ENCODE measurements around the gene MYO5B. TPM values are rescaled to one million over a fixed set of nuclear protein-coding genes. Genes with fewer than 3 reads are reported as not detected.

Gene MYO5B
- polyA plus RNA-seq, 1 of the 3 experiments (the other 2 are of a cell fraction): 1.3 TPM

DNA sequence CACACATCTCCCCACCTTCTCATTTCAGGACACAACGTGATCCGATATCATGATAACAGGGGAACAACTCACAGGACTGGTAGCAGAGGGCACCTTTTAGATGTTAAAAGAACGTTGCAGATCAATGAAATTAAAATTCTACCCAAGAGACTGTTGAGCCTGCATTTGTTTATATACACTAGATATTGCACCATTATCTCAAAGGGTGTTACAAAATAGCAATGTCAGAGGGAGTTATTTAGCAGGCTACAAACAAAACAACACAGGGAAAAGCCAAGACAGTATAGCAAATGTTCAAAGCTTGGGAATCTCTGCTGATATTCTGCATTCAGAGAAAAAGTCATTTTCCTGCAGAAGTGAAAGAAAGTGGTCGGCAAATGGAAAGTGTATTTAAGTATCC is 139.5 kb downstream of the MYO5B start:
- DNase-seq: no peak
- Histone ChIP-seq H3K9me3 (no peaks in the 10 kb centered on the region), H3K27ac (ENCODE audit: low read depth in 2 of 2, low read length in 1 of 2) (no peak overlapping the region), H4K20me1 (ENCODE audit: insufficient read depth) (no peaks in the 10 kb centered on the region), H2AFZ (ENCODE audit: low read depth) (no peak overlapping the region), H3K36me3 (replicated peaks in 1 of 2; ENCODE audit: control insufficient read depth in 1 of 2, insufficient read depth in 2 of 2, low read length in 1 of 2) (no peaks in the 10 kb centered on the region), H3F3A (replicated peaks; ENCODE audit: insufficient read depth) (no peaks in the 10 kb centered on the region), H3K4me3 (ENCODE audit: low read depth in 2 of 2, low read length in 1 of 2) (no peak overlapping the region), H3K4me1 (ENCODE audit: control insufficient read depth in 1 of 2, insufficient read depth in 2 of 2, low read depth in 1 of 2, low read length in 1 of 2) (no peaks in the 10 kb centered on the region), H3K27me3 (ENCODE audit: insufficient read depth) (no peaks in the 10 kb centered on the region), H3K9ac (no peak overlapping the region), H3K79me2 (ENCODE audit: insufficient read depth) (no peaks in the 10 kb centered on the region), H3K4me2 (no peak overlapping the region), H3K9me2 (no peaks in the 10 kb centered on the region)
- TF ChIP-seq EP300 (IDR thresholded peaks at IDR 0.05; ENCODE audit: borderline replicate concordance in 1 of 2, low read depth in 1 of 2, low read length in 1 of 2) (no peak), RAD21 (IDR thresholded peaks at IDR 0.05; ENCODE audit: low read length) (no peak), ELF1 (IDR thresholded peaks at IDR 0.05) (no peak), TAF1 (IDR thresholded peaks at IDR 0.05; ENCODE audit: borderline replicate concordance, low read depth, low read length) (no peak), MEF2A (IDR thresholded peaks at IDR 0.05; ENCODE audit: borderline replicate concordance, low read depth) (no peak), GABPA (IDR thresholded peaks at IDR 0.05; ENCODE audit: low read depth) (no peak), JUND (IDR thresholded peaks at IDR 0.05) (no peak), FOXM1 (IDR thresholded peaks at IDR 0.05; ENCODE audit: low read depth) (no peak), EZH2phosphoT487 (IDR thresholded peaks at IDR 0.05; ENCODE audit: borderline replicate concordance, low read depth) (no peak), POLR2AphosphoS5 (IDR thresholded peaks at IDR 0.05; ENCODE audit: low read depth, low read length) (no peak), FOSL2 (IDR thresholded peaks at IDR 0.05; ENCODE audit: borderline replicate concordance, low read depth) (no peak)
- TF ChIP-seq, protein P1, sequence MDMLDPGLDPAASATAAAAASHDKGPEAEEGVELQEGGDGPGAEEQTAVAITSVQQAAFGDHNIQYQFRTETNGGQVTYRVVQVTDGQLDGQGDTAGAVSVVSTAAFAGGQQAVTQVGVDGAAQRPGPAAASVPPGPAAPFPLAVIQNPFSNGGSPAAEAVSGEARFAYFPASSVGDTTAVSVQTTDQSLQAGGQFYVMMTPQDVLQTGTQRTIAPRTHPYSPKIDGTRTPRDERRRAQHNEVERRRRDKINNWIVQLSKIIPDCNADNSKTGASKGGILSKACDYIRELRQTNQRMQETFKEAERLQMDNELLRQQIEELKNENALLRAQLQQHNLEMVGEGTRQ (IDR thresholded peaks at IDR 0.05; ENCODE audit: borderline replicate concordance, low read depth, low read length): no peak
- TF ChIP-seq, protein P2, sequence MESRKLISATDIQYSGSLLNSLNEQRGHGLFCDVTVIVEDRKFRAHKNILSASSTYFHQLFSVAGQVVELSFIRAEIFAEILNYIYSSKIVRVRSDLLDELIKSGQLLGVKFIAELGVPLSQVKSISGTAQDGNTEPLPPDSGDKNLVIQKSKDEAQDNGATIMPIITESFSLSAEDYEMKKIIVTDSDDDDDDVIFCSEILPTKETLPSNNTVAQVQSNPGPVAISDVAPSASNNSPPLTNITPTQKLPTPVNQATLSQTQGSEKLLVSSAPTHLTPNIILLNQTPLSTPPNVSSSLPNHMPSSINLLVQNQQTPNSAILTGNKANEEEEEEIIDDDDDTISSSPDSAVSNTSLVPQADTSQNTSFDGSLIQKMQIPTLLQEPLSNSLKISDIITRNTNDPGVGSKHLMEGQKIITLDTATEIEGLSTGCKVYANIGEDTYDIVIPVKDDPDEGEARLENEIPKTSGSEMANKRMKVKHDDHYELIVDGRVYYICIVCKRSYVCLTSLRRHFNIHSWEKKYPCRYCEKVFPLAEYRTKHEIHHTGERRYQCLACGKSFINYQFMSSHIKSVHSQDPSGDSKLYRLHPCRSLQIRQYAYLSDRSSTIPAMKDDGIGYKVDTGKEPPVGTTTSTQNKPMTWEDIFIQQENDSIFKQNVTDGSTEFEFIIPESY (IDR thresholded peaks at IDR 0.05; ENCODE audit: borderline replicate concordance, low read depth): no peak
- TF ChIP-seq, protein P3, sequence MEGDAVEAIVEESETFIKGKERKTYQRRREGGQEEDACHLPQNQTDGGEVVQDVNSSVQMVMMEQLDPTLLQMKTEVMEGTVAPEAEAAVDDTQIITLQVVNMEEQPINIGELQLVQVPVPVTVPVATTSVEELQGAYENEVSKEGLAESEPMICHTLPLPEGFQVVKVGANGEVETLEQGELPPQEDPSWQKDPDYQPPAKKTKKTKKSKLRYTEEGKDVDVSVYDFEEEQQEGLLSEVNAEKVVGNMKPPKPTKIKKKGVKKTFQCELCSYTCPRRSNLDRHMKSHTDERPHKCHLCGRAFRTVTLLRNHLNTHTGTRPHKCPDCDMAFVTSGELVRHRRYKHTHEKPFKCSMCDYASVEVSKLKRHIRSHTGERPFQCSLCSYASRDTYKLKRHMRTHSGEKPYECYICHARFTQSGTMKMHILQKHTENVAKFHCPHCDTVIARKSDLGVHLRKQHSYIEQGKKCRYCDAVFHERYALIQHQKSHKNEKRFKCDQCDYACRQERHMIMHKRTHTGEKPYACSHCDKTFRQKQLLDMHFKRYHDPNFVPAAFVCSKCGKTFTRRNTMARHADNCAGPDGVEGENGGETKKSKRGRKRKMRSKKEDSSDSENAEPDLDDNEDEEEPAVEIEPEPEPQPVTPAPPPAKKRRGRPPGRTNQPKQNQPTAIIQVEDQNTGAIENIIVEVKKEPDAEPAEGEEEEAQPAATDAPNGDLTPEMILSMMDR (IDR thresholded peaks at IDR 0.05): no peak
- WGBS (ENCODE audit: low lambda C conversion rate): 44% methylated on average over 4 of the region's 4 CpGs
- ChIA-PET POLR2A (no interaction called here), CTCF (no interaction called here)

DNA sequence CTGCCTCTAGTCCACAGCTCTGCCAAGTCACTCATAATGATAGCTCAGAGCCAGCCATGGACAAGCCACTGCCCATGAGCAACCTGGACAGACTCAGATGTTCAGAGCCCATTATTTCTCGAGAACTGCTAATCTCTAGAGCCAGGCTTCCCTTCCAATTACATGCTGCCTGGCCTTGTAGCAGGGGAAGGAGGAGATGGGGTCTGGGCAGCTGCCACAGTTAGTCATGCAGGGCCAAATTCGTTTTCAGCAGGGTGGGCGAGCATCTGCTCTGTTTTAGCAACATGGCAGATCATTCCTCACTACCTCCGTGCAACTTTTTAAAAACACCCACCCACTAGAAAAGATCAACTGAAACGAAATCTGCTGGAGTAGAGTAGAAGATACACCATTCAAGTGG is 141.8 kb downstream of the MYO5B start:
- no peaks in the 10 kb centered on the region for H3F3A ChIP-seq (replicated peaks; ENCODE audit: insufficient read depth)
- H3K27ac ChIP-seq (ENCODE audit: low read depth in 2 of 2, low read length in 1 of 2): no peak overlapping the region
- WGBS (ENCODE audit: low lambda C conversion rate): 21% methylated on average over 5 of the region's 5 CpGs
- no peaks in the 10 kb centered on the region for H3K9me3 ChIP-seq
- no peak overlapping the region for H3K4me3 ChIP-seq (ENCODE audit: low read depth in 2 of 2, low read length in 1 of 2)
- no peak overlapping the region for H3K9ac ChIP-seq
- CTCF ChIA-PET: interaction anchor here (0.8 kb wide), 1 partner anchor 304 kb away, joined by 3 read pairs; no protein-coding TSS in a partner anchor
- no peaks in the 10 kb centered on the region for H3K27me3 ChIP-seq (ENCODE audit: insufficient read depth)
- POLR2A ChIA-PET: no interaction called here
- no peak overlapping the region for H3K4me2 ChIP-seq
- H2AFZ ChIP-seq (ENCODE audit: low read depth): no peak overlapping the region
- no peaks in the 10 kb centered on the region for H3K79me2 ChIP-seq (ENCODE audit: insufficient read depth)
- no peaks in the 10 kb centered on the region for H3K36me3 ChIP-seq (replicated peaks in 1 of 2; ENCODE audit: control insufficient read depth in 1 of 2, insufficient read depth in 2 of 2, low read length in 1 of 2)
- H3K9me2 ChIP-seq: no peaks in the 10 kb centered on the region
- no peaks in the 10 kb centered on the region for H4K20me1 ChIP-seq (ENCODE audit: insufficient read depth)
- H3K4me1 ChIP-seq (ENCODE audit: control insufficient read depth in 1 of 2, insufficient read depth in 2 of 2, low read depth in 1 of 2, low read length in 1 of 2): no peaks in the 10 kb centered on the region
- no peak for DNase-seq
- no peak for TF ChIP-seq RCOR1 (IDR thresholded peaks at IDR 0.05; ENCODE audit: low read length)
- TF ChIP-seq, protein P4, sequence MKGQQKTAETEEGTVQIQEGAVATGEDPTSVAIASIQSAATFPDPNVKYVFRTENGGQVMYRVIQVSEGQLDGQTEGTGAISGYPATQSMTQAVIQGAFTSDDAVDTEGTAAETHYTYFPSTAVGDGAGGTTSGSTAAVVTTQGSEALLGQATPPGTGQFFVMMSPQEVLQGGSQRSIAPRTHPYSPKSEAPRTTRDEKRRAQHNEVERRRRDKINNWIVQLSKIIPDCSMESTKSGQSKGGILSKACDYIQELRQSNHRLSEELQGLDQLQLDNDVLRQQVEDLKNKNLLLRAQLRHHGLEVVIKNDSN (IDR thresholded peaks at IDR 0.05; ENCODE audit: borderline replicate concordance, low read depth): no peak
- no peak for TF ChIP-seq FOXM1 (IDR thresholded peaks at IDR 0.05; ENCODE audit: low read depth)
- TF ChIP-seq SMC3 (IDR thresholded peaks at IDR 0.05; ENCODE audit: low read depth, low read length): no peak
- no peak for TF ChIP-seq MEF2A (IDR thresholded peaks at IDR 0.05; ENCODE audit: borderline replicate concordance, low read depth)
- no peak for TF ChIP-seq TEAD4 (IDR thresholded peaks at IDR 0.05; ENCODE audit: borderline replicate concordance, insufficient read depth)
- TF ChIP-seq MXI1 (IDR thresholded peaks at IDR 0.05; ENCODE audit: low read depth, low read length): no peak
- TF ChIP-seq GATA2 (CRISPR knock-in tag; IDR thresholded peaks at IDR 0.05): no peak
- no peak for TF ChIP-seq TAF1 (IDR thresholded peaks at IDR 0.05; ENCODE audit: borderline replicate concordance, low read depth, low read length)
- TF ChIP-seq SIN3A (IDR thresholded peaks at IDR 0.05; ENCODE audit: borderline replicate concordance, low read depth, low read length): no peak
- TF ChIP-seq RXRA (IDR thresholded peaks at IDR 0.05; ENCODE audit: borderline replicate concordance, low read depth): no peak
- TF ChIP-seq ELF1 (IDR thresholded peaks at IDR 0.05): no peak
- TF ChIP-seq JUND (IDR thresholded peaks at IDR 0.05): no peak
- TF ChIP-seq RFX5 (IDR thresholded peaks at IDR 0.05; ENCODE audit: low read length): no peak
- TF ChIP-seq, protein P1 (IDR thresholded peaks at IDR 0.05; ENCODE audit: borderline replicate concordance, low read depth, low read length): no peak

Measured in SK-N-SH (cell line).